Right cardiac atrium (tissue), 5 donors: ENCODE measurements around the gene NCOA1. TPM values are rescaled to one million over a fixed set of nuclear protein-coding genes. Genes with fewer than 3 reads are reported as not detected.
"Not testable (repeated sequence)": the region's sequence is repeated elsewhere in the genome, so short reads cannot be mapped to it uniquely, and the experiment has no call there.

ENCODE experiments used
- ATAC-seq, 2 donors: fragments of 200-7000 bp; cut with Tn5 transposase; one replicate each; pipeline versions ENCODE4 v1.8.0 to v1.9.1; 2020; ENCODE audit warnings: moderate library complexity in 2 of 2, mild to moderate bottlenecking in 1 of 2
- DNase-seq, 3 donors: peaks; one replicate each; pipeline ENCODE4 v3.0.0-alpha.2; 2020
- H3K27ac ChIP-seq: one replicate; pipeline ENCODE4 v1.5.1; 2013; ENCODE audit warnings: mild to moderate bottlenecking, low read length, control low read depth, moderate library complexity
- H3K27me3 ChIP-seq: one replicate; pipeline ENCODE4 v1.6.1; 2013; ENCODE audit not compliant: control insufficient read depth, insufficient read depth
- H3K4me1 ChIP-seq: one replicate; pipeline ENCODE4 v1.6.1; 2013; ENCODE audit warnings: low read length; ENCODE audit not compliant: control insufficient read depth, insufficient read depth
- H3K4me3 ChIP-seq: one replicate; pipeline ENCODE4 v1.5.1; 2013; ENCODE audit warnings: low read length, control low read depth
- H3K9me3 ChIP-seq: one replicate; pipeline ENCODE4 v1.6.1; 2013; ENCODE audit warnings: low read length; ENCODE audit not compliant: control insufficient read depth
- WGBS: extraction: QIAGEN DNeasy Blood & Tissue Kit; methylation state at CpG from one replicate; pipeline ENCODE4 v1.1.7; 2013; 5-methylcytosine and 5-hydroxymethylcytosine counted together
- intact Hi-C, 4 donors: fragments of 100-400 bp; cut with DNase I; formaldehyde crosslinking; loops; one replicate each; pipeline versions ENCODE4 v1.11.0 to v1.14.0; 2022 to 2023
- polyA plus RNA-seq: library from polyadenylated mRNA; stranded (reverse); fragments of 200-250 nt; gene quantifications from one replicate; pipeline ENCODE4 v1.2.3, GENCODE V29; 2013
- total RNA-seq, 4 donors: library from RNA; stranded (reverse); fragmentation: NEBNext Ultra II Directional; extraction: Animal tissue kit (Norgen Biotek cat#: 25700); gene quantifications; one replicate each; pipeline ENCODE4 v1.2.1, GENCODE V29; 2021
- donor health status: healthy with polysubstance abuse.
- donor health status: DM: no; HTN: yes; CAD: no.
- donor health status: DM: no; HTN: no; CAD: no.
- donor health status: DM: no; HTN: yes; CAD: no; lungs with severe emphysema.
- donor health status: DM: yes; HTN: yes; CAD: no.

NCOA1 gene
- total and polyA plus RNA-seq, 5 donors = 11.8 to 37.1 (median 34.6) TPM

DNA sequence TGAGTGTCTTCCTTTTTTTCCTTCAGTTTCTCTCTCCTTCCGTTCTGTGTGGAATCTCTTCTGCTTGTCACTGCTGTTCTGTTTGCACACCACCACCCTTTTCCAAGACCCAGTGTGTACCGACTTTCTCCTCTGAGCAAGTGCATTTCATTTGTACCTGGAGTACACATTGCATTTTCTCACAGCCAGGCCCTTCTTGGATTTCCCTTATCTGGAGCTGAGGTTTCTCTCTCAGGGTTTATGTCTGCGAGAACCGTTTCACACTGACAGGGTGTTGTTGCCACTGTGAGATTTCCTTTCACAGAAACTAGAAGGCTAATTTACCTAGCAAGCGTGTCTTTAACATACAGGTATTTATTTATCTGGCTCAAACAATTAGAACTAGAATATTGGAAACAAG lies 26.2 kb downstream of the NCOA1 start:
- no peak overlapping the region for H3K4me3 ChIP-seq
- ATAC-seq (no peak), DNase-seq (no peak)
- intact Hi-C loops = no loop called here
- H3K27ac ChIP-seq = no peak overlapping the region
- peaks cover 4% of the 10 kb centered on the region for H3K4me1 ChIP-seq
- H3K27me3 ChIP-seq = no peaks in the 10 kb centered on the region
- 60% methylated on average over 5 of the region's 5 CpGs for WGBS
- H3K9me3 ChIP-seq = no peaks in the 10 kb centered on the region

DNA sequence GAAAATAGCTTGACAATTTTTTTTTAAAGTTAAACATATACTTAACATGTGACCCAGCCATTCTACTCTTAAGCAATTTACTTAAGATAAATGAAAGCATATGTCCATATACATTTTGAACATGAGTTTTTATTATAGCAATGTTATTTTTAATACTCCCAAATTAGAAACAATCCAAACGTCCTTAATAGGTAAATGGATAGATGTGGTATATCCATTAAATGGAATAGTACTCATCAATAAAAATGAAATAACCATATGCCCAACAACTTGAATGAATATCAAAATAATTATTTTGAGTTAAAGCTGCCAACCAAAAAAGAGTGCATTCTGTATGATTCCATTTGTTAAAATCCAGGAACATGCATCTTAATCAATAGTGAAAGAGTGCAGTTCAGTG lies 29.1 kb downstream of the NCOA1 start:
- WGBS = 70% methylated on average over 1 of the region's 1 CpG
- H3K27me3 ChIP-seq = no peaks in the 10 kb centered on the region
- DNase-seq = no peak
- H3K4me1 ChIP-seq = no peaks in the 10 kb centered on the region
- no peaks in the 10 kb centered on the region for H3K9me3 ChIP-seq
- intact Hi-C loops = no loop called here
- no peak overlapping the region for H3K27ac ChIP-seq
- ATAC-seq = no peak
- no peak overlapping the region for H3K4me3 ChIP-seq

DNA sequence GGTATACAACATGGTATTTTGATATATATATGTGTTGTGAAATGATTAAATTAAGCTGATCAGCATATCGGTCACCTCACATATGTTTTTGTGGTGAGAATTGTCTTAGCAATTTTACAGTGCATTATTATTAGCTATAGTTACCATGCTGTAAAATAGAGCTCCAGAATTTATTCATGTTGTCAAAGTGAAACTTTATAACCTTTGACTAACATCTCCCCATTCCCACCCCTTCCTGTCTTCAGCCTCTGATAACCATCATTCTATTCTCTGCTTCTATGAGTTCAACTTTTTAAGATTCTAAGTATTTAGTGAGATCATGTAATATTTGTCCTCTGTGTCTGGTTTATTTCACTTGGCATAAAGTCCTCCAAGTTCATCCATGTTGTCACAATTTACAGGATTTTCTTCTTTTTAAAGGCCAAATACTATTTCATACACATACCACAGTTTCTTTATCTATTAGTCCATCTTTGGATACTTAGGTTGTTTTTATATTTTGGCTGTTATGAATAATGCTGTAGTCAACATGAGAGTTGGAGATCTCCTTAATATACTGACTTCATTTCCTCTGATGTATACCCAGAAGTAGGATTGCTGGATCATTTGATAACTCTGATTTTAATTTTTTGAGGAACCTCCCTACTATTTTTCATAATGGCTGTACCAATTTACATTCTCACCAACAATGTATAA lies 30.3 kb downstream of the NCOA1 start:
- 96% methylated on average over 1 of the region's 1 CpG for WGBS
- intact Hi-C loops = no loop called here

DNA sequence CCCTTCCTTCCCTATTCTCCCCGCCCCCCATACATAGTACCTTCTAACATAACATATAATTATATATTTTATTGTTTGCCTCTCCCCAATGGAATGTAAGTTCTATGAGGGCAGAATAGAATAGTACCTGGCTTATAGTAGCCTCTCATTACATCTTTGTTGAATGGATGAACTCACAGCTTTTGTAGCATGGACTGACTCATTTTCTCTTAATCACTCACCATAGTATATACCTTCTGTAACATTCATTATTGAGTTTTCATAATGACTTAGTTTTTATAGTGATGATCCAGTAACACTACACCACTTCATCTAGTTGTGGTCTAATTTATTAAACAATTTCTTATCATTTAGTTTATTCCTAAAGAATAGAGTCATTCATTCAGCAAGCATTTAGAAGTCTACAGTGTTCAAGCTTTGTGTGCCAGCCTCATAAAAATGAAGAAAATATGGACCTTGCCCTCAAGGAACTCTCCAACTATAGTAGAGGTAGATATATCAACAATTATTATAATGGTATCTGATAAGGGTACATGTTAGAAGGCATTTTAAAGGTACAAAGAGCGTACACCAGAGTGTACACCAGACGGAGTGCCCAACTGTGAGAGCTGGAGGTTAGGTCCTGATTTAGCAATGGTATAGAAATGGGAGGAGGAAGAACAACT lies 31.1 kb downstream of the NCOA1 start:
- Histone ChIP-seq H3K4me3 (no peak overlapping the region), H3K9me3 (no peaks in the 10 kb centered on the region), H3K4me1 (no peaks in the 10 kb centered on the region), H3K27me3 (no peaks in the 10 kb centered on the region), H3K27ac (no peak overlapping the region)
- no peak for ATAC-seq
- intact Hi-C loops = no loop called here
- 99% methylated on average over 3 of the region's 3 CpGs for WGBS
- no peak for DNase-seq

More for the DNA sequence above, 30.3 kb downstream of the NCOA1 start:
- Histone ChIP-seq H3K4me1 (no peaks in the 10 kb centered on the region), H3K27me3 (no peaks in the 10 kb centered on the region), H3K4me3 (no peak overlapping the region), H3K9me3 (no peaks in the 10 kb centered on the region), H3K27ac (no peak overlapping the region)
- ATAC-seq (no peak), DNase-seq (no peak)

DNA sequence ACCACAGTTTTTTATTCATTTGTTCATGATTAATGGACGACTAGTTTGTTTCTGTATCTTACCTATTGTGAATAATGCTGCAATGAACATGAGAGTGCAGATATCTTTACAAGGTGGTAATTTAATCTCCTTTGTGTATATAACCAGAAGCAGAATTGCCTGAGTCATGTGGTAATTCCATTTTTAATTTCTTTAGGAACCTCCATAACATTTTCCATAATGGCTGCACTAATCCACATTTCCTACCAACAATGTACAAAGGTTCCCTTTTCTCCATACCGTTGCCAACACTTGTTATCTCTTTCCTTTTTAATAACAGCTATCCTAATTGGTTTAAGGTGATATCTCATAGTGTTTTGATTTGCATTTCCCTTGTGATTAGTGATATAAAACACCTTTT lies 36.5 kb downstream of the NCOA1 start:
- no peak overlapping the region for H3K4me3 ChIP-seq
- no peaks in the 10 kb centered on the region for H3K4me1 ChIP-seq
- no peak overlapping the region for H3K27ac ChIP-seq
- ATAC-seq = no peak
- no peaks in the 10 kb centered on the region for H3K27me3 ChIP-seq
- WGBS = 81% methylated on average over 2 of the region's 2 CpGs
- no peak for DNase-seq
- no peaks in the 10 kb centered on the region for H3K9me3 ChIP-seq
- intact Hi-C loops = no loop called here

- Histone ChIP-seq H3K4me3 (no peak overlapping the region), H3K4me1 (no peaks in the 10 kb centered on the region), H3K27me3 (no peaks in the 10 kb centered on the region), H3K27ac (no peak overlapping the region), H3K9me3 (no peaks in the 10 kb centered on the region)
- DNase-seq = no peak
- no peak for ATAC-seq
- intact Hi-C loops = no loop called here
Measured at GRCh38 chr2:24530796-24531195, 39.7 kb downstream of the NCOA1 start.

DNA sequence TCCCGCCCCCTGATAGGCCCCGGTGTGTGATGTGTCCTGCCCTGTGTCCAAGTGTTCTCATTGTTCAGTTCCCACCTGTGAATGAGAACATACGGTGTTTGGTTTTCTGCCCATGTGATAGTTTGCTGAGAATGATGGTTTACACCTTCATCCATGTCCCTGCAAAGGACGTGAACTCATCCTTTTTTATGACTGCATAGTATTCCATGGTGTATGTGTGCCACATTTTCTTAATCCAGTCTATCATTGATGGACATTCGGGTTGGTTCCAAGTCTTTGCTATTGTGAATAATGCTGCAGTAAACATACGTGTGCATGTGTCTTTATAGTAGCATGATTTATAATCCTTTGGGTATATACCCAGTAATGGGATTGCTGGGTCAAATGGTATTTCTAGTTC lies 40.6 kb downstream of the NCOA1 start:
- H3K27ac ChIP-seq, H3K4me1 ChIP-seq, H3K9me3 ChIP-seq, intact Hi-C loops, ATAC-seq, DNase-seq, H3K4me3 ChIP-seq, H3K27me3 ChIP-seq: not testable (repeated sequence)
- WGBS = 94% methylated on average over 6 of the region's 6 CpGs

DNA sequence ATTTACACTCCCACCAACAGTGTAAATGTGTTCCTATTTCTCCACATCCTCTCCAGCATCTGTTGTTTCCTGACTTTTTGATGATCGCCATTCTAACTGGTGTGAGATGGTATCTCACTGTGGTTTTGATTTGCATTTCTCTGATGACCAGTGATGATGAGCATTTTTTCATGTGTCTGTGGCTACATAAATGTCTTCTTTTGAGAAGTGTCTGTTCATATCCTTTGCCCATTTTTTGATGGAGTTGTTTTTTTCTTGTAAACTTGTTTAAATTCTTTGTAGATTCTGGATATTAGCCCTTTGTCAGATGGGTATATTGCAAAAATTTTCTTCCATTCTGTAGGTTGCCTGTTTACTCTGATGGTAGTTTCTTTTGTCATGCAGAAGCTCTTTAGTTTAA lies 41.0 kb downstream of the NCOA1 start:
- H3K4me1 ChIP-seq, H3K4me3 ChIP-seq, H3K27me3 ChIP-seq, DNase-seq, ATAC-seq, intact Hi-C loops, H3K9me3 ChIP-seq, H3K27ac ChIP-seq: not testable (repeated sequence)
- 100% methylated on average over 1 of the region's 1 CpG for WGBS

DNA sequence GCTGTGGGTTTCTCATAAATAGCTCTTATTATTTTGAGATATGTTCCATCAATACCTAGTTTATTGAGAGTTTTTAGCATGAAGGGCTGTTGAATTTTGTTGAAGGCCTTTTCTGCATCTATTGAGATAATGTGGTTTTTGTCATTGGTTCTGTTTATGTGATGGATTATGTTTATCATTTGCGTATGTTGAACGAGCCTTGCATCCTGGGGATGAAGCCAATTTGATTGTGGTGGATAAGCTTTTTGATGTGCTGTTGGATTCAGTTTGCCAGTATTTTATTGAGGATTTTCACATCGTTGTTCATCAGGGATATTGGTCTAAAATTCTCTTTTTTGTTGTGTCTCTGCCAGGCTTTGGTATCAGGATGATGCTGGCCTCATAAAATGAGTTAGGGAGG lies 42.5 kb downstream of the NCOA1 start:
- H3K9me3 ChIP-seq, H3K27me3 ChIP-seq, H3K4me3 ChIP-seq, ATAC-seq, DNase-seq, H3K4me1 ChIP-seq, H3K27ac ChIP-seq, intact Hi-C loops: not testable (repeated sequence)
- 92% methylated on average over 3 of the region's 3 CpGs for WGBS

- DNase-seq (no peak), ATAC-seq (no peak)
- 91% methylated on average over 4 of the region's 4 CpGs for WGBS
- H3K4me1 ChIP-seq = peaks cover 2% of the 10 kb centered on the region
- no peaks in the 10 kb centered on the region for H3K27me3 ChIP-seq
- no peaks in the 10 kb centered on the region for H3K9me3 ChIP-seq
- H3K27ac ChIP-seq = no peak overlapping the region
- intact Hi-C loops = no loop called here
- no peak overlapping the region for H3K4me3 ChIP-seq
Measured at GRCh38 chr2:24538720-24539119, 47.7 kb downstream of the NCOA1 start.

GRCh38 chr2:24539258-24539657 lies 48.2 kb downstream of the NCOA1 start:
- no peaks in the 10 kb centered on the region for H3K27me3 ChIP-seq
- DNase-seq (no peak), ATAC-seq (no peak)
- H3K27ac ChIP-seq = no peak overlapping the region
- H3K4me1 ChIP-seq = peaks cover 2% of the 10 kb centered on the region
- H3K4me3 ChIP-seq = no peak overlapping the region
- WGBS = 96% methylated on average over 1 of the region's 1 CpG
- no peaks in the 10 kb centered on the region for H3K9me3 ChIP-seq
- intact Hi-C loops = no loop called here
